ENCODE measurements around the gene LPAR2.

- TF ChIP-seq ARNT (IDR thresholded peaks at IDR 0.05) = no peak
- no peak for TF ChIP-seq HDGF (IDR thresholded peaks at IDR 0.05; ENCODE audit: borderline replicate concordance)
- no peak for TF ChIP-seq TARDBP (IDR thresholded peaks at IDR 0.05)
- no peak for TF ChIP-seq BHLHE40 (IDR thresholded peaks at IDR 0.05; ENCODE audit: borderline replicate concordance)
- no peak for TF ChIP-seq SP1 (IDR thresholded peaks at IDR 0.05)
- no peak for TF ChIP-seq ELF4 (IDR thresholded peaks at IDR 0.05)
- no peak for TF ChIP-seq L3MBTL2 (conservative IDR thresholded peaks at IDR 0.05)
- no peak for TF ChIP-seq FOXK2 (IDR thresholded peaks at IDR 0.05)
- no peak for TF ChIP-seq FOXA1 (IDR thresholded peaks at IDR 0.05)
Observed at GRCh38 chr19:19591133-19591825, 36.7 kb downstream of the LPAR2 start.

All from HEK293T (cell line).